Smooth muscle cell (in vitro differentiated cells): ENCODE data around the gene ITGB1BP1. TPM values are rescaled to one million over a fixed set of nuclear protein-coding genes. Genes with fewer than 3 reads are reported as not detected.

Experiments
- DNase-seq: peaks from one replicate; lab custom pipeline; 2025; ENCODE audit not compliant: unreplicated experiment; lab: John Stamatoyannopoulos, UW
- H2AFZ ChIP-seq: fragments of 200-600 bp; sonication (generic); 2 replicates; pipeline ENCODE4 v1.6.0; 2016; ENCODE audit warnings: antibody characterized with exemption, low read depth, mild to moderate bottlenecking
- H3F3A ChIP-seq: fragments of 200-600 bp; sonication (generic); 2 replicates; pipeline ENCODE4 v1.6.0; 2017; ENCODE audit warnings: antibody characterized with exemption, low read depth
- H3K27ac ChIP-seq: fragments of 200-600 bp; sonication (generic); 2 replicates; pipeline ENCODE4 v1.5.1; 2016; ENCODE audit warnings: low read depth, mild to moderate bottlenecking
- H3K27me3 ChIP-seq: fragments of 200-600 bp; sonication (generic); 2 replicates; pipeline ENCODE4 v1.6.1; 2016; ENCODE audit warnings: low read depth, mild to moderate bottlenecking
- H3K36me3 ChIP-seq: fragments of 200-600 bp; sonication (generic); 2 replicates; pipeline ENCODE4 v1.5.1; 2016; ENCODE audit warnings: low read depth
- H3K4me1 ChIP-seq: fragments of 200-600 bp; sonication (generic); 2 replicates; pipeline ENCODE4 v1.5.1; 2016; ENCODE audit warnings: low read depth
- H3K4me2 ChIP-seq: fragments of 200-600 bp; sonication (generic); 2 replicates; pipeline ENCODE4 v1.6.0; 2016; ENCODE audit warnings: mild to moderate bottlenecking
- H3K4me3 ChIP-seq: fragments of 200-600 bp; sonication (generic); 2 replicates; pipeline ENCODE4 v1.5.1; 2016; ENCODE audit warnings: mild to moderate bottlenecking
- H3K79me2 ChIP-seq: fragments of 200-600 bp; sonication (generic); 2 replicates; pipeline ENCODE4 v1.6.0; 2016; ENCODE audit warnings: low read depth, mild to moderate bottlenecking
- H3K9ac ChIP-seq: fragments of 200-600 bp; sonication (generic); 2 replicates; pipeline ENCODE4 v1.6.0; 2016; ENCODE audit warnings: low read depth
- H3K9me3 ChIP-seq: fragments of 200-600 bp; sonication (generic); replicated peaks from 2 replicates; pipeline ENCODE4 v1.5.1; 2016; ENCODE audit warnings: low read depth
- H4K20me1 ChIP-seq: fragments of 200-600 bp; sonication (generic); 2 replicates; pipeline ENCODE4 v1.6.0; 2016; ENCODE audit warnings: low read depth
- WGBS: methylation state at CpG from one replicate; pipeline ENCODE4 v1.1.7; 2016; ENCODE audit warnings: low lambda C conversion rate; 5-methylcytosine and 5-hydroxymethylcytosine counted together
- polyA plus RNA-seq: library from polyadenylated mRNA; unstranded; fragments of >200 nt; fragmentation: Nextera tagmentation; extraction: Ambion mirVana; gene quantifications from 2 replicates; pipeline ENCODE4 v1.2.1, GENCODE V29; 2016
- total RNA-seq: library from RNA; depleted of rRNA; stranded (reverse); fragments of >200 nt; gene quantifications from 2 replicates; pipeline ENCODE4 v1.2.3, GENCODE V29; 2014
- TF ChIP-seq, protein P1 (sequence below): fragments of 200-600 bp; sonication (generic); IDR thresholded peaks from 2 replicates; pipeline ENCODE4 v1.5.1; 2017; ENCODE audit warnings: borderline replicate concordance, mild to moderate bottlenecking, antibody characterized with exemption; ENCODE audit not compliant: insufficient read depth, poor library complexity, severe bottlenecking

The ITGB1BP1 gene
- total and polyA plus RNA-seq, 2 experiments from 2014 or later: 53.9 to 138 TPM

DNA sequence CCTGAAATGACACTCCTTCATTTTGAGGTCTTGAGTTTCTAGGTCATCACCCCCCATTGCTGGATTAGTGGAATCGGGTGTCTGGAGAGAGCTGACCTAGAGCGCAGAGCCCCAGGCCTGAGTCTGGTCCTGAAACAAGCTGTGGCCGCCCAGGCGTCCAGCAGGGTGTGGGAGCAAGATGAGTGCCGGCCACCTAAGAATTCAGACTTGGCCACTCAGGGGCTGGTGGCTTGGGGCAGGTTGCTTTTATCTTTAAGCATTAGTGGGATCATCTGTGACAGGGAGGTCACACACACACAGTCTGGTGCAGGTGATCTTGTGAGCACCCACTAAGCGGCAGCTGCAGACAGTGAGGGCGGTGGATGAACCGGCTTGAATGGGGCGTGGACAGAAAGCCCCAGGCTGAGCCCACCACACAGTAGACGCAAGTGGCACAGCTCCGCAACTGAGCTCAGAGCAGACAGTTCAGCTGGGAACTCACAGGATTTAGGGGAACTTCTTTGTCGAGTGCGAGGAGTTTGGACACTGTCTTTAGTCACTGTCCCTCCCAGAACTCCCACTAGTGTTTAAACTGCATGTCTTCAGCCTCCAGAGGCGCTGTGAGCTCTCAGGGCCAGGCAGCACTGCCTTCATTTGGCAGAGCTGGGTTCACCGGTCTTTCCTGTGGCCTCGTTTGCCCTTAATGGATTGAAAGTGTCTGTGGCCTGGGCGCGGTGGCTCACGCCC lies 21.5 kb downstream of the ITGB1BP1 start:
- H3K79me2 ChIP-seq: no peaks in the 10 kb centered on the region
- no peak overlapping the region for H3K4me2 ChIP-seq
- H3K4me1 ChIP-seq: no peaks in the 10 kb centered on the region
- TF ChIP-seq, protein P1, sequence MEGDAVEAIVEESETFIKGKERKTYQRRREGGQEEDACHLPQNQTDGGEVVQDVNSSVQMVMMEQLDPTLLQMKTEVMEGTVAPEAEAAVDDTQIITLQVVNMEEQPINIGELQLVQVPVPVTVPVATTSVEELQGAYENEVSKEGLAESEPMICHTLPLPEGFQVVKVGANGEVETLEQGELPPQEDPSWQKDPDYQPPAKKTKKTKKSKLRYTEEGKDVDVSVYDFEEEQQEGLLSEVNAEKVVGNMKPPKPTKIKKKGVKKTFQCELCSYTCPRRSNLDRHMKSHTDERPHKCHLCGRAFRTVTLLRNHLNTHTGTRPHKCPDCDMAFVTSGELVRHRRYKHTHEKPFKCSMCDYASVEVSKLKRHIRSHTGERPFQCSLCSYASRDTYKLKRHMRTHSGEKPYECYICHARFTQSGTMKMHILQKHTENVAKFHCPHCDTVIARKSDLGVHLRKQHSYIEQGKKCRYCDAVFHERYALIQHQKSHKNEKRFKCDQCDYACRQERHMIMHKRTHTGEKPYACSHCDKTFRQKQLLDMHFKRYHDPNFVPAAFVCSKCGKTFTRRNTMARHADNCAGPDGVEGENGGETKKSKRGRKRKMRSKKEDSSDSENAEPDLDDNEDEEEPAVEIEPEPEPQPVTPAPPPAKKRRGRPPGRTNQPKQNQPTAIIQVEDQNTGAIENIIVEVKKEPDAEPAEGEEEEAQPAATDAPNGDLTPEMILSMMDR: no peak
- 88% methylated on average over 19 of the region's 19 CpGs for WGBS
- H4K20me1 ChIP-seq: peaks cover 2% of the 10 kb centered on the region
- H3K9ac ChIP-seq: no peak overlapping the region
- peaks cover 4% of the 10 kb centered on the region for H3F3A ChIP-seq
- no peak for DNase-seq
- no peaks in the 10 kb centered on the region for H3K36me3 ChIP-seq
- no peaks in the 10 kb centered on the region for H3K9me3 ChIP-seq
- H2AFZ ChIP-seq: no peak overlapping the region
- H3K27ac ChIP-seq: no peak overlapping the region
- H3K27me3 ChIP-seq: no peaks in the 10 kb centered on the region
- no peak overlapping the region for H3K4me3 ChIP-seq

DNA sequence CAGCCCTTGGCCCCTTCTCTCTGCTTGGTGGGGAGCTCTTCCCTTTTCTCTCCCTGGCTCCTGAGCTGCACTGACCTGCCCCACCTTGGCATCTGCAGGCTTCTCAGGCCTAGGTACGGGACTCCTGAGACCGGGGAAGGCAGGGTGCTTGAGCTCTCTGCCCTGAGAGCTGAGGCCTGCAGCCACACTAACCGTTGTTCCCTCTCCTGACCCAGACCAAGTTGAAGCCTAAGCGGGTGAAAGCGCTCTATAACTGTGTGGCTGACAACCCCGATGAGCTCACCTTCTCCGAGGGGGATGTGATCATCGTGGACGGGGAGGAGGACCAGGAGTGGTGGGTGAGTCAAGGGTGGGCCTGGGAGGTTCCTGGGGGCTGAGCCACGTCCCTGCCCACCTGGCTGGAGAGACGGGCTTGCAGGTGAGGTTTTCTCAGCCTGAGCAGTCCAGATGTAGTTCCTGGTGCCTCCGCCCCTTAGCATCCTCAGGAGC lies 22.2 kb downstream of the ITGB1BP1 start:
- 94% methylated on average over 12 of the region's 12 CpGs for WGBS
- DNase-seq: no peak
- no peaks in the 10 kb centered on the region for H3F3A ChIP-seq
- no peak overlapping the region for H2AFZ ChIP-seq
- H3K36me3 ChIP-seq: no peaks in the 10 kb centered on the region
- no peak overlapping the region for H3K4me3 ChIP-seq
- no peaks in the 10 kb centered on the region for H3K4me1 ChIP-seq
- no peaks in the 10 kb centered on the region for H3K9me3 ChIP-seq
- no peak overlapping the region for H3K4me2 ChIP-seq
- no peak overlapping the region for H3K27ac ChIP-seq
- no peaks in the 10 kb centered on the region for H4K20me1 ChIP-seq
- TF ChIP-seq, protein P1: no peak
- H3K27me3 ChIP-seq: no peaks in the 10 kb centered on the region
- no peaks in the 10 kb centered on the region for H3K79me2 ChIP-seq
- no peak overlapping the region for H3K9ac ChIP-seq

DNA sequence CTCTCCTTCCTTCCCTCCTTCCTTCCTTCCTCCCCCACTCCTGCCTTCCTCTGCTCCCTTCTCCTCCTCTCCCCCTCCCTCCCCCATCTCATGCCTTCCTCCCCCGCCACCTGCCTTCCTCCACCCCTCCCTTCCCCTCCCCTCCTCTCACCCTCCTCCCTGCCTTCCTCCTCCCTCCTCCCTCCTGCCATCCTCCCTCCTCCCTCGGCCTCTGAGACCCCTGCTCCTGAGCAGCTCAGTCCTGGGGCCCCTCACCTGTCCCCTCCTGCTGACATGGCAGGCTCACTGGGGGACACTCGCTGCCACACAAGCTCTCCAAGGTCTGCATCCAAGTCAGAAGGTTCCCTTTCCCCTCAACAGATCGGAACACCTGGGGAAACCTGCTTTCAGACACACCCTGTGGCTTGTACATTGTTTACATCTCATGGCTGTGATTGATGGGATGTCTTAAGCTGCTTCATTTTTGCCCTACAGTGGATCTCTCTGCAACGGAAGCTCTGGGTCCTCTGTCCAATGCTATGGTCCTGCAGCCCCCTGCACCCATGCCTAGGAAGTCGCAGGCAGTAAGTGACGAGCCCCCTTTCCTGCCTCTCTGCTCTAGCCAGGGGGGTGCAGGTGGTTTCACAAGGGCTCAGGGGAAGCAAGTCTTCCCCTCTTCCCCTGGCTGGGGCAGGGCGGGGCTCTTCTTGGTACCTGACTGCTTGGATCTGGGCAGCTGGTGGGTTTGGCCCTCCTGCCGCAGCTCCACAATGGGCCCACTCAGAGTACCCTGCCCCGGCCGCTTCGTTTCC lies 22.9 kb downstream of the ITGB1BP1 start:
- no peaks in the 10 kb centered on the region for H3K9me3 ChIP-seq
- H2AFZ ChIP-seq: no peak overlapping the region
- no peak overlapping the region for H3K4me3 ChIP-seq
- no peak overlapping the region for H3K4me2 ChIP-seq
- H3K9ac ChIP-seq: no peak overlapping the region
- no peaks in the 10 kb centered on the region for H3K4me1 ChIP-seq
- no peaks in the 10 kb centered on the region for H3F3A ChIP-seq
- no peaks in the 10 kb centered on the region for H3K27me3 ChIP-seq
- H4K20me1 ChIP-seq: no peaks in the 10 kb centered on the region
- no peak overlapping the region for H3K27ac ChIP-seq
- WGBS: 96% methylated on average over 10 of the region's 12 CpGs
- TF ChIP-seq, protein P1: no peak
- no peaks in the 10 kb centered on the region for H3K36me3 ChIP-seq
- no peak for DNase-seq
- no peaks in the 10 kb centered on the region for H3K79me2 ChIP-seq
